GM12878 (cell line): ENCODE data around the gene TPCN2. TPM values are rescaled to one million over a fixed set of nuclear protein-coding genes. Genes with fewer than 3 reads are reported as not detected.

ENCODE experiments used
- ATAC-seq: fragments of 200-7000 bp; cut with Tn5 transposase; 3 replicates; pipeline ENCODE4 v1.9.1; 2020; ENCODE audit warnings: mild to moderate bottlenecking, moderate library complexity
- BruUV-seq: library from RNA; stranded (reverse); fragments of 400-500 nt; replicated peaks from 2 replicates; lab custom pipeline; 2021; lab: Mats Ljungman, UMichigan
- CTCF ChIA-PET: fragments of 300-600 bp; sonication (Branson Sonifier 250); formaldehyde crosslinking; extraction: SDS; loops from one replicate; lab custom pipeline; 2021; ENCODE audit warnings: inconsistent platforms; lab: Yijun Ruan, JAX
- POLR2A ChIA-PET: fragments of 350-600 bp; formaldehyde crosslinking; extraction: SDS; loops from one replicate; lab custom pipeline; 2021; ENCODE audit warnings: inconsistent platforms; lab: Charles Lee
- RAD21 ChIA-PET: fragments of 300-600 bp; sonication (Branson Sonifier 250); formaldehyde crosslinking; loops from one replicate; lab custom pipeline; 2023; ENCODE audit warnings: antibody characterized with exemption; ENCODE audit not compliant: unreplicated experiment; lab: Charles Lee
- SMC1A ChIA-PET: fragments of 300-600 bp; sonication (Branson Sonifier 250); formaldehyde crosslinking; loops from one replicate; lab custom pipeline; 2023; ENCODE audit not compliant: unreplicated experiment, uncharacterized antibody; lab: Charles Lee
- DNase-seq: peaks from one replicate; pipeline ENCODE4 v3.0.0-alpha.2; 2011; ENCODE audit warnings: low read depth, low spot score
- FAIRE-seq: peaks from 3 replicates; lab custom pipeline; 2011; peaks lifted over from hg19 to GRCh38; lab: Jason Lieb, UNC
- H2AFZ ChIP-seq: 2 replicates; pipeline ENCODE4 v1.6.0; 2011; ENCODE audit warnings: low read depth, low read length, control low read depth; ENCODE audit not compliant: control insufficient read depth
- H3K27ac ChIP-seq: 2 replicates; pipeline ENCODE4 v1.5.1; 2011; ENCODE audit warnings: control low read depth; ENCODE audit not compliant: control insufficient read depth, insufficient read depth
- H3K27me3 ChIP-seq, 2 experiments: replicated peaks in 1 of 2; 2 replicates each; pipeline versions ENCODE4 v1.6.0 to v1.6.1; 2011; ENCODE audit warnings: low read length in 1 of 2; ENCODE audit not compliant: control insufficient read depth in 2 of 2, insufficient read depth in 2 of 2
- H3K36me3 ChIP-seq, 2 experiments: 2 replicates each; pipeline ENCODE4 v1.5.1; 2011; ENCODE audit warnings: low read length in 1 of 2; ENCODE audit not compliant: control insufficient read depth in 2 of 2, insufficient read depth in 2 of 2
- H3K4me1 ChIP-seq: 2 replicates; pipeline ENCODE4 v1.6.1; 2011; ENCODE audit warnings: mild to moderate bottlenecking, low read length, moderate library complexity, mixed read lengths; ENCODE audit not compliant: control insufficient read depth, insufficient read depth
- H3K4me2 ChIP-seq: 2 replicates; pipeline ENCODE4 v1.6.0; 2011; ENCODE audit warnings: control low read depth; ENCODE audit not compliant: control insufficient read depth, insufficient read depth
- H3K4me3 ChIP-seq: fragments of 200-600 bp; sonication (generic); 2 replicates; pipeline ENCODE4 v1.5.1; 2016
- H3K79me2 ChIP-seq: 2 replicates; pipeline ENCODE4 v1.6.0; 2011; ENCODE audit warnings: low read length; ENCODE audit not compliant: control insufficient read depth, insufficient read depth
- H3K9ac ChIP-seq: 2 replicates; pipeline ENCODE4 v1.8.0; 2011; ENCODE audit warnings: low read length, control low read depth, mixed read lengths; ENCODE audit not compliant: control insufficient read depth, insufficient read depth
- H3K9me3 ChIP-seq: replicated peaks from 3 replicates; pipeline ENCODE4 v1.5.1; 2011; ENCODE audit warnings: mild to moderate bottlenecking, low read length; ENCODE audit not compliant: control insufficient read depth, insufficient read depth
- H4K20me1 ChIP-seq: 2 replicates; pipeline ENCODE4 v1.6.0; 2011; ENCODE audit not compliant: control insufficient read depth, insufficient read depth
- CREM ChIP-seq: IDR thresholded peaks from 2 replicates; pipeline ENCODE4 v1.6.1; 2014; ENCODE audit warnings: antibody characterized with exemption, low read depth
- DPF2 ChIP-seq: fragments of 450-650 bp; IDR thresholded peaks from 2 replicates; pipeline ENCODE4 v1.6.1; 2017; ENCODE audit warnings: mild to moderate bottlenecking
- NKRF ChIP-seq: fragments of 450-650 bp; conservative IDR thresholded peaks from 2 replicates; pipeline ENCODE4 v1.6.1; 2017; ENCODE audit warnings: mild to moderate bottlenecking, moderate library complexity
- PAX5 ChIP-seq: IDR thresholded peaks from 2 replicates; pipeline ENCODE4 v1.6.1; 2011; ENCODE audit warnings: low read depth, low read length, borderline replicate concordance
- PBX3 ChIP-seq: IDR thresholded peaks from 2 replicates; pipeline ENCODE4 v1.6.1; 2011; ENCODE audit warnings: mild to moderate bottlenecking, low read depth, low read length, moderate library complexity; ENCODE audit not compliant: insufficient replicate concordance
- POU2F2 ChIP-seq: IDR thresholded peaks from 3 replicates; pipeline ENCODE4 v1.6.1; 2011; ENCODE audit warnings: low read depth, mild to moderate bottlenecking, low read length, borderline replicate concordance
- SKIL ChIP-seq: fragments of 450-650 bp; IDR thresholded peaks from 2 replicates; pipeline ENCODE4 v1.6.1; 2017; ENCODE audit warnings: mild to moderate bottlenecking, low read depth, inconsistent platforms; ENCODE audit not compliant: poor library complexity, severe bottlenecking
- SREBF1 ChIP-seq: IDR thresholded peaks from 2 replicates; pipeline ENCODE4 v1.6.1; 2012; ENCODE audit warnings: mild to moderate bottlenecking, low read length
- TCF12 ChIP-seq: IDR thresholded peaks from 2 replicates; pipeline ENCODE4 v1.6.1; 2011; ENCODE audit warnings: low read depth, mild to moderate bottlenecking, low read length
- TCF3 ChIP-seq: IDR thresholded peaks from 2 replicates; pipeline ENCODE4 v1.6.1; 2012; ENCODE audit warnings: low read depth, mild to moderate bottlenecking, low read length, borderline replicate concordance; ENCODE audit not compliant: insufficient read depth
- ZBTB4 ChIP-seq: fragments of 450-650 bp; formaldehyde crosslinking; IDR thresholded peaks from 2 replicates; pipeline ENCODE4 v1.4.0; 2022; ENCODE audit warnings: mild to moderate bottlenecking, moderate library complexity
- WGBS: methylation state at CpG from one replicate; pipeline ENCODE4 v1.1.6; 2016; ENCODE audit warnings: low lambda C conversion rate; ENCODE audit not compliant: insufficient replicate concordance, insufficient coverage; ENCODE audit errors: missing lambda C conversion rate; 5-methylcytosine and 5-hydroxymethylcytosine counted together
- in situ Hi-C: fragments of 300-500 bp; cut with MboI; formaldehyde crosslinking; loops from 9 replicates; pipeline ENCODE4 v1.14.3; 2018; ENCODE audit warnings: mixed read lengths
- intact Hi-C: fragments of 100-400 bp; cut with micrococcal nuclease; formaldehyde crosslinking; loops from one replicate; pipeline ENCODE4 v1.14.2; 2022; ENCODE audit not compliant: unreplicated experiment
- polyA plus RNA-seq, 11 experiments: library from polyadenylated mRNA; depleted of rRNA in 4 of 11; unstranded in 6 of 11; stranded (reverse) in 5 of 11; fragments of >200 nt; fragmentation: Nextera tagmentation in 4 of 11; fragmentation: Illumina TruSeq in 1 of 11; extraction: Ambion mirVana in 4 of 11; extraction: Trizol in 1 of 11; gene quantifications; 1 replicate in 1 of 11; 2 replicates in 10 of 11; pipeline versions ENCODE4 v1.2.1 to v1.2.3, GENCODE V29; 2011 to 2016; ENCODE audit warnings: inconsistent platforms in 2 of 11, missing spikeins in 2 of 11, low read depth in 1 of 11
- total RNA-seq, 4 experiments: library from RNA; depleted of rRNA in 3 of 4; stranded (reverse); fragments of >200 nt in 3 of 4; fragmentation: Illumina TruSeq in 1 of 4; extraction: Trizol in 1 of 4; gene quantifications; 2 replicates each; pipeline versions ENCODE4 v1.2.1 to v1.2.3, GENCODE V29; 2013 to 2021

TPCN2 gene
- total and polyA plus RNA-seq, 10 of the 15 experiments (the other 5 are each of a cell fraction or from before 2014, with no cell fraction given), result 1.7 to 18.4 (median 8.4) TPM

- H3K4me1 ChIP-seq, result no peaks in the 10 kb centered on the region
- BruUV-seq, result no TSS peak
- H3K79me2 ChIP-seq, result no peaks in the 10 kb centered on the region
- FAIRE-seq, result no peak
- no peak overlapping the region for H3K9ac ChIP-seq
- no peaks in the 10 kb centered on the region for H3K27me3 ChIP-seq
- intact Hi-C loops, result no loop called here
- SMC1A ChIA-PET, result no interaction called here
- no peaks in the 10 kb centered on the region for H4K20me1 ChIP-seq
- no peak overlapping the region for H3K4me2 ChIP-seq
- H3K4me3 ChIP-seq, result no peak overlapping the region
- 83% methylated on average over 20 of the region's 20 CpGs for WGBS
- RAD21 ChIA-PET, result no interaction called here
- H3K36me3 ChIP-seq, result peaks cover 2 to 14% of the 10 kb centered on the region in 2 experiments; a peak in 3 of 4 replicates
- H2AFZ ChIP-seq, result no peak overlapping the region
- POLR2A ChIA-PET, result no interaction called here
- in situ Hi-C loops, result no loop called here
- CTCF ChIA-PET, result no interaction called here
- no peaks in the 10 kb centered on the region for H3K9me3 ChIP-seq
- TF ChIP-seq PAX5 (no peak), PBX3 (no peak), CREM (no peak), SREBF1 (no peak), ZBTB4 (CRISPR knock-in tag) (no peak), POU2F2 (no peak), SKIL (no peak), TCF3 (no peak), NKRF (no peak), DPF2 (no peak), TCF12 (no peak)
- no peak for DNase-seq
- H3K27ac ChIP-seq, result no peak overlapping the region
- ATAC-seq, result no peak
Observed at GRCh38 chr11:69074375-69075140, 25.8 kb downstream of the TPCN2 start.
